Measurements from ENCODE around the gene PPFIA2. TPM values are rescaled to one million over a fixed set of nuclear protein-coding genes. Genes with fewer than 3 reads are reported as not detected.

Gene PPFIA2
- total and polyA plus RNA-seq, 9 of the 15 experiments (the other 6 are each of a cell fraction or from before 2014, with no cell fraction given), result not detected

DNA sequence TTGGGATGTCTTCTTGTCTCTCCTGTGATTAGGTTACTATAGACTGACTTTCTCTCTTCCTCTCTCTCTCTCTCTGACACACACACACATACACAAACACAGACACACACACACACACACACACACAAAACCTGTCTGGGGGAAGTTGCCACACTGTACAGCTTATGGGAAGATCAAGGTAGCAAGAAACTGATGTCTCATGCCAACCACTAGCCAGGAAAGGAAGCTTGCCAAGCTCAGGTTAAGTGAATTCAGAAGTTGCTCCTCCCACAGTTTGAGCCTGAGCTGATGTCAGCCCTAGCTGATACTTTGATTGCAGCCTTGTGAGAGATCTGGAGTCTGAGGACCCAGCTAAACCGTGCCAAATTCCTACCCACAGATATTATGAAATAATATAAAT lies 67.1 kb downstream of the PPFIA2 start:
- ATAC-seq, result no peak
- TF ChIP-seq, protein P1, sequence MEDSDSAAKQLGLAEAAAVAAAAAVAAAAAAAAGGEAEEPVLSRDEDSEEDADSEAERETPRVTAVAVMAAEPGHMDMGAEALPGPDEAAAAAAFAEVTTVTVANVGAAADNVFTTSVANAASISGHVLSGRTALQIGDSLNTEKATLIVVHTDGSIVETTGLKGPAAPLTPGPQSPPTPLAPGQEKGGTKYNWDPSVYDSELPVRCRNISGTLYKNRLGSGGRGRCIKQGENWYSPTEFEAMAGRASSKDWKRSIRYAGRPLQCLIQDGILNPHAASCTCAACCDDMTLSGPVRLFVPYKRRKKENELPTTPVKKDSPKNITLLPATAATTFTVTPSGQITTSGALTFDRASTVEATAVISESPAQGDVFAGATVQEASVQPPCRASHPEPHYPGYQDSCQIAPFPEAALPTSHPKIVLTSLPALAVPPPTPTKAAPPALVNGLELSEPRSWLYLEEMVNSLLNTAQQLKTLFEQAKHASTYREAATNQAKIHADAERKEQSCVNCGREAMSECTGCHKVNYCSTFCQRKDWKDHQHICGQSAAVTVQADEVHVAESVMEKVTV (CRISPR knock-in tag; IDR thresholded peaks at IDR 0.05), result no peak
- no peak for TF ChIP-seq ZNF384 (IDR thresholded peaks at IDR 0.05; ENCODE audit: low read depth, low read length)
- TF ChIP-seq ZNF696 (CRISPR knock-in tag; conservative IDR thresholded peaks at IDR 0.05), result no peak
- TF ChIP-seq CCNT2 (IDR thresholded peaks at IDR 0.05; ENCODE audit: borderline replicate concordance, extremely low read depth, insufficient read length, low read depth, low read length), result no peak
- TF ChIP-seq SRSF1 (IDR thresholded peaks at IDR 0.05; ENCODE audit: low read depth, low read length), result no peak
- no peak for TF ChIP-seq NR2C2 (CRISPR knock-in tag; IDR thresholded peaks at IDR 0.05)
- TF ChIP-seq NR2C2 (tag; IDR thresholded peaks at IDR 0.05), result no peak
- TF ChIP-seq, protein P2, sequence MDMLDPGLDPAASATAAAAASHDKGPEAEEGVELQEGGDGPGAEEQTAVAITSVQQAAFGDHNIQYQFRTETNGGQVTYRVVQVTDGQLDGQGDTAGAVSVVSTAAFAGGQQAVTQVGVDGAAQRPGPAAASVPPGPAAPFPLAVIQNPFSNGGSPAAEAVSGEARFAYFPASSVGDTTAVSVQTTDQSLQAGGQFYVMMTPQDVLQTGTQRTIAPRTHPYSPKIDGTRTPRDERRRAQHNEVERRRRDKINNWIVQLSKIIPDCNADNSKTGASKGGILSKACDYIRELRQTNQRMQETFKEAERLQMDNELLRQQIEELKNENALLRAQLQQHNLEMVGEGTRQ (CRISPR knock-in tag; IDR thresholded peaks at IDR 0.05), result no peak
- TF ChIP-seq CBX3 (IDR thresholded peaks at IDR 0.05; ENCODE audit: borderline replicate concordance in 1 of 2, low read length in 2 of 2), result no peak
- TF ChIP-seq, protein P3, sequence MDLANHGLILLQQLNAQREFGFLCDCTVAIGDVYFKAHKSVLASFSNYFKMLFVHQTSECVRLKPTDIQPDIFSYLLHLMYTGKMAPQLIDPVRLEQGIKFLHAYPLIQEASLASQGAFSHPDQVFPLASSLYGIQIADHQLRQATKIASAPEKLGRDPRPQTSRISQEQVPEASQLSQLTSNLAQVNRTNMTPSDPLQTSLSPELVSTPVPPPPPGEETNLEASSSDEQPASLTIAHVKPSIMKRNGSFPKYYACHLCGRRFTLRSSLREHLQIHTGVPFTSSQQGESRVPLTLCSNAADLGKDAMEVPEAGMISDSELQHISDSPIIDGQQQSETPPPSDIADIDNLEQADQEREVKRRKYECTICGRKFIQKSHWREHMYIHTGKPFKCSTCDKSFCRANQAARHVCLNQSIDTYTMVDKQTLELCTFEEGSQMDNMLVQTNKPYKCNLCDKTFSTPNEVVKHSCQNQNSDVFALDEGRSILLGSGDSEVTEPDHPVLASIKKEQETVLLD (IDR thresholded peaks at IDR 0.05), result no peak
- no peak for TF ChIP-seq NELFE (IDR thresholded peaks at IDR 0.05; ENCODE audit: insufficient read depth, insufficient read length)
- no peak for TF ChIP-seq POLR3G (IDR thresholded peaks at IDR 0.05; ENCODE audit: extremely low read depth, insufficient read length, insufficient replicate concordance)
- no peak for TF ChIP-seq HNRNPLL (IDR thresholded peaks at IDR 0.05; ENCODE audit: low read depth, low read length, poor library complexity, severe bottlenecking)
- TF ChIP-seq ZNF75A (CRISPR knock-in tag; IDR thresholded peaks at IDR 0.05), result no peak
- TF ChIP-seq PHF21A (IDR thresholded peaks at IDR 0.05; ENCODE audit: borderline replicate concordance, low read depth), result no peak
- TF ChIP-seq SAFB (IDR thresholded peaks at IDR 0.05; ENCODE audit: borderline replicate concordance, low read depth, low read length), result no peak
- TF ChIP-seq ZNF41 (CRISPR knock-in tag; conservative IDR thresholded peaks at IDR 0.05), result no peak
- TF ChIP-seq ELF4 (CRISPR knock-in tag; IDR thresholded peaks at IDR 0.05), result no peak
- TF ChIP-seq PRMT5 (CRISPR knock-in tag; IDR thresholded peaks at IDR 0.05), result no peak
- TF ChIP-seq, protein P4, sequence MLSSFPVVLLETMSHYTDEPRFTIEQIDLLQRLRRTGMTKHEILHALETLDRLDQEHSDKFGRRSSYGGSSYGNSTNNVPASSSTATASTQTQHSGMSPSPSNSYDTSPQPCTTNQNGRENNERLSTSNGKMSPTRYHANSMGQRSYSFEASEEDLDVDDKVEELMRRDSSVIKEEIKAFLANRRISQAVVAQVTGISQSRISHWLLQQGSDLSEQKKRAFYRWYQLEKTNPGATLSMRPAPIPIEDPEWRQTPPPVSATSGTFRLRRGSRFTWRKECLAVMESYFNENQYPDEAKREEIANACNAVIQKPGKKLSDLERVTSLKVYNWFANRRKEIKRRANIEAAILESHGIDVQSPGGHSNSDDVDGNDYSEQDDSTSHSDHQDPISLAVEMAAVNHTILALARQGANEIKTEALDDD (IDR thresholded peaks at IDR 0.05), result no peak

More for the DNA sequence above, 67.1 kb downstream of the PPFIA2 start:
- WGBS (ENCODE audit: insufficient coverage, low coverage, missing lambda C conversion rate), result 0% methylated on average over 1 of the region's 1 CpG
- H3K27ac ChIP-seq (ENCODE audit: extremely low read depth, low read depth, low read length), result no peak overlapping the region
- H3K79me2 ChIP-seq (ENCODE audit: control insufficient read depth, insufficient read depth, low read length), result no peaks in the 10 kb centered on the region
- H2AFZ ChIP-seq (ENCODE audit: low read depth, low read length), result no peak overlapping the region
- in situ Hi-C loops (cut with MboI), result no loop called here
- intact Hi-C loops (cut with micrococcal nuclease), result no loop called here
- no TSS peak for BruUV-seq (replicated peaks)
- H3K9me1 ChIP-seq (ENCODE audit: control insufficient read depth, insufficient read depth, low read length), result no peaks in the 10 kb centered on the region
- FAIRE-seq (no peak), DNase-seq (ENCODE audit: extremely low read depth in 1 of 4, low spot score in 3 of 4) (no peak)
- no peaks in the 10 kb centered on the region for H4K20me1 ChIP-seq (replicated peaks; ENCODE audit: control insufficient read depth, insufficient read depth, low read length)
- no peak overlapping the region for H3K9ac ChIP-seq (ENCODE audit: insufficient read depth in 1 of 2, low read depth in 2 of 2, low read length in 2 of 2)
- ChIA-PET POLR2A (no interaction called here), CTCF (ENCODE audit: low intra/inter-chr PET ratio) (no interaction called here)
- no peaks in the 10 kb centered on the region for H3K4me1 ChIP-seq (replicated peaks in 1 of 2; ENCODE audit: control insufficient read depth in 2 of 2, insufficient read depth in 2 of 2, low read length in 2 of 2)
- no peak overlapping the region for H3K4me2 ChIP-seq (ENCODE audit: insufficient read depth, low read length)
- no peaks in the 10 kb centered on the region for H3K36me3 ChIP-seq (ENCODE audit: control insufficient read depth, insufficient read depth, low read length)
- H3K27me3 ChIP-seq (ENCODE audit: control insufficient read depth in 2 of 2, insufficient read depth in 2 of 2, low read length in 2 of 2), result no peaks in the 10 kb centered on the region
- no peak overlapping the region for H3K4me3 ChIP-seq
- no peaks in the 10 kb centered on the region for H3K9me3 ChIP-seq (replicated peaks; ENCODE audit: control insufficient read depth, insufficient read depth, low read depth, low read length)
